HepG2 (cell line): ENCODE data around the gene TMEM131L. TPM values are rescaled to one million over a fixed set of nuclear protein-coding genes. Genes with fewer than 3 reads are reported as not detected.

Experiments used
- ATAC-seq: fragments of 200-7000 bp; cut with Tn5 transposase; 3 replicates; pipeline ENCODE4 v1.9.1; 2020; ENCODE audit warnings: mild to moderate bottlenecking, moderate library complexity
- BruUV-seq: library from RNA; stranded (reverse); fragments of 400-500 nt; replicated peaks from 2 replicates; lab custom pipeline; 2021; lab: Mats Ljungman, UMichigan
- CTCF ChIA-PET: fragments of 300-600 bp; formaldehyde crosslinking; extraction: SDS; loops from one replicate; lab custom pipeline; 2021; ENCODE audit warnings: low total read pairs, inconsistent platforms, low intra/inter-chr PET ratio; lab: Yijun Ruan, JAX
- POLR2A ChIA-PET: fragments of 350-600 bp; sonication (Branson Sonifier 250); formaldehyde crosslinking; loops from one replicate; lab custom pipeline; 2020; ENCODE audit warnings: antibody characterized with exemption, inconsistent platforms; lab: Yijun Ruan, JAX
- DNase-seq: peaks from one replicate; pipeline ENCODE4 v3.0.0-alpha.2; 2015; ENCODE audit warnings: low spot score
- FAIRE-seq: peaks from 3 replicates; lab custom pipeline; 2011; peaks lifted over from hg19 to GRCh38; lab: Jason Lieb, UNC
- H2AFZ ChIP-seq: one replicate; pipeline ENCODE4 v1.6.1; 2011; ENCODE audit warnings: low read length, inconsistent platforms
- H3K27ac ChIP-seq: fragments of 300-600 bp; 3 replicates; pipeline ENCODE4 v1.8.0; 2011; ENCODE audit warnings: mixed run types, mild to moderate bottlenecking, mixed read lengths, low read length, inconsistent platforms; ENCODE audit not compliant: insufficient read depth; ENCODE audit errors: extremely low read length
- H3K27me3 ChIP-seq, 2 experiments: fragments of 200-600 bp in 1 of 2; 2 replicates in 1 of 2; 3 replicates in 1 of 2; pipeline versions ENCODE4 v1.6.0 to v1.8.0; 2011; ENCODE audit warnings: low read length in 2 of 2, mild to moderate bottlenecking in 2 of 2, moderate library complexity in 2 of 2, inconsistent platforms in 1 of 2; ENCODE audit not compliant: insufficient read depth in 2 of 2, control insufficient read depth in 1 of 2
- H3K36me3 ChIP-seq, 2 experiments: fragments of 200-600 bp in 1 of 2; replicated peaks in 1 of 2; 2 replicates in 1 of 2; 3 replicates in 1 of 2; pipeline versions ENCODE4 v1.5.1 to v1.8.0; 2011; ENCODE audit warnings: low read length in 2 of 2, inconsistent platforms in 1 of 2; ENCODE audit not compliant: insufficient read depth in 2 of 2, control insufficient read depth in 1 of 2
- H3K4me1 ChIP-seq: 2 replicates; pipeline ENCODE4 v1.5.1; 2012; ENCODE audit warnings: low read length, inconsistent platforms; ENCODE audit not compliant: insufficient read depth
- H3K4me2 ChIP-seq: 2 replicates; pipeline ENCODE4 v1.6.0; 2011; ENCODE audit warnings: low read depth, low read length, inconsistent platforms
- H3K4me3 ChIP-seq, 3 experiments: fragments of 200-600 bp in 1 of 3; sonication (generic), shearing (Covaris generic) in 1 of 3; replicated peaks in 1 of 3; 2 replicates each; pipeline ENCODE4 v1.5.1; 2011 to 2016; ENCODE audit warnings: low read length in 3 of 3, inconsistent platforms in 2 of 3, low read depth in 2 of 3, mild to moderate bottlenecking in 2 of 3, control low read depth in 1 of 3, mixed read lengths in 1 of 3; ENCODE audit not compliant: insufficient read depth in 1 of 3
- H3K79me2 ChIP-seq: one replicate; pipeline ENCODE4 v1.6.1; 2011; ENCODE audit warnings: low read length, inconsistent platforms; ENCODE audit not compliant: insufficient read depth
- H3K9ac ChIP-seq: 2 replicates; pipeline ENCODE4 v1.6.0; 2011; ENCODE audit warnings: mild to moderate bottlenecking, low read depth, low read length, inconsistent platforms; ENCODE audit not compliant: insufficient read depth
- H3K9me3 ChIP-seq: 2 replicates; pipeline ENCODE4 v1.5.1; 2012; ENCODE audit warnings: mild to moderate bottlenecking, low read length
- H4K20me1 ChIP-seq: 2 replicates; pipeline ENCODE4 v1.6.0; 2011; ENCODE audit warnings: inconsistent platforms, mild to moderate bottlenecking, low read length, moderate library complexity; ENCODE audit not compliant: insufficient read depth
- CBFB ChIP-seq: sonication (generic); formaldehyde crosslinking; IDR thresholded peaks from 2 replicates; pipeline ENCODE4 v1.4.0; 2020; ENCODE audit warnings: missing genetic modification reagents
- CC2D1A ChIP-seq: sonication (generic); formaldehyde crosslinking; IDR thresholded peaks from 2 replicates; pipeline ENCODE4 v1.8.1; 2023; ENCODE audit warnings: mild to moderate bottlenecking, missing genetic modification reagents
- FOXM1 ChIP-seq: sonication (generic); formaldehyde crosslinking; IDR thresholded peaks from 2 replicates; pipeline ENCODE4 v1.5.0; 2020; ENCODE audit warnings: missing genetic modification reagents
- GATAD1 ChIP-seq: IDR thresholded peaks from 2 replicates; pipeline ENCODE4 v1.6.1; 2016; ENCODE audit warnings: missing genetic modification reagents, missing compliant biosample characterization
- HHEX ChIP-seq: IDR thresholded peaks from 2 replicates; pipeline ENCODE4 v1.6.1; 2016; ENCODE audit warnings: control low read depth
- KAT8 ChIP-seq: IDR thresholded peaks from 2 replicates; pipeline ENCODE4 v1.6.1; 2016; ENCODE audit warnings: missing genetic modification reagents, missing compliant biosample characterization
- NR2C2 ChIP-seq: sonication (generic); formaldehyde crosslinking; IDR thresholded peaks from 2 replicates; pipeline ENCODE4 v1.4.0; 2020; ENCODE audit warnings: missing genetic modification reagents, mild to moderate bottlenecking, moderate library complexity, borderline replicate concordance
- SOX5 ChIP-seq: IDR thresholded peaks from 2 replicates; pipeline ENCODE4 v1.6.1; 2016; ENCODE audit warnings: borderline replicate concordance
- ZBTB26 ChIP-seq: IDR thresholded peaks from 2 replicates; pipeline ENCODE4 v1.6.1; 2016; ENCODE audit warnings: missing compliant biosample characterization, missing genetic modification reagents, borderline replicate concordance
- ZKSCAN5 ChIP-seq: sonication (generic); formaldehyde crosslinking; IDR thresholded peaks from 2 replicates; pipeline ENCODE4 v1.5.1; 2020; ENCODE audit warnings: mild to moderate bottlenecking, missing genetic modification reagents
- ZNF569 ChIP-seq: sonication (generic); formaldehyde crosslinking; IDR thresholded peaks from 2 replicates; pipeline ENCODE4 v1.5.0; 2020; ENCODE audit warnings: mild to moderate bottlenecking, missing genetic modification reagents, moderate library complexity, borderline replicate concordance
- WGBS: methylation state at CpG from one replicate; pipeline ENCODE4 v1.1.6; 2017; ENCODE audit warnings: low lambda C conversion rate; 5-methylcytosine and 5-hydroxymethylcytosine counted together
- in situ Hi-C: cut with HindIII; loops from 2 replicates; pipeline ENCODE4 v1.10.0; 2017; ENCODE audit warnings: low pct_unique_long_range_greater_than_20kb; ENCODE audit not compliant: extremely low pct_ligation_motif_present
- intact Hi-C: fragments of 100-400 bp; cut with micrococcal nuclease; formaldehyde crosslinking; loops from one replicate; pipeline ENCODE4 v1.10.0; 2022; ENCODE audit not compliant: unreplicated experiment
- polyA plus RNA-seq, 8 experiments: library from polyadenylated mRNA; depleted of rRNA in 3 of 8; stranded (reverse) in 7 of 8; unstranded in 1 of 8; fragments of >200 nt; fragmentation: Illumina TruSeq in 4 of 8; extraction: Trizol in 4 of 8; gene quantifications; 2 replicates each; pipeline versions ENCODE4 v1.2.1 to v1.2.3, GENCODE V29; 2011 to 2016; ENCODE audit warnings: low read depth in 4 of 8, missing spikeins in 1 of 8, mixed read lengths in 1 of 8; ENCODE audit not compliant: insufficient read depth in 1 of 8
- total RNA-seq, 5 experiments: library from RNA; depleted of rRNA; stranded (reverse); fragments of >200 nt; fragmentation: Illumina TruSeq; extraction: Trizol; gene quantifications; 2 replicates each; pipeline ENCODE4 v1.2.3, GENCODE V29; 2016; ENCODE audit warnings: low read depth in 1 of 5
- TF ChIP-seq, protein P1 (sequence below): sonication (generic); formaldehyde crosslinking; IDR thresholded peaks from 2 replicates; pipeline ENCODE4 v1.8.1; 2022; ENCODE audit warnings: low read depth, mild to moderate bottlenecking, missing genetic modification reagents
- TF ChIP-seq, protein P2 (sequence below): sonication (generic); formaldehyde crosslinking; IDR thresholded peaks from 2 replicates; pipeline ENCODE4 v1.4.0; 2020; ENCODE audit warnings: missing genetic modification reagents, mild to moderate bottlenecking, borderline replicate concordance

TMEM131L gene
- total and polyA plus RNA-seq, 2 of the 13 experiments (the other 11 are each of a cell fraction or from before 2014, with no cell fraction given): 2.2 to 4.5 TPM

DNA sequence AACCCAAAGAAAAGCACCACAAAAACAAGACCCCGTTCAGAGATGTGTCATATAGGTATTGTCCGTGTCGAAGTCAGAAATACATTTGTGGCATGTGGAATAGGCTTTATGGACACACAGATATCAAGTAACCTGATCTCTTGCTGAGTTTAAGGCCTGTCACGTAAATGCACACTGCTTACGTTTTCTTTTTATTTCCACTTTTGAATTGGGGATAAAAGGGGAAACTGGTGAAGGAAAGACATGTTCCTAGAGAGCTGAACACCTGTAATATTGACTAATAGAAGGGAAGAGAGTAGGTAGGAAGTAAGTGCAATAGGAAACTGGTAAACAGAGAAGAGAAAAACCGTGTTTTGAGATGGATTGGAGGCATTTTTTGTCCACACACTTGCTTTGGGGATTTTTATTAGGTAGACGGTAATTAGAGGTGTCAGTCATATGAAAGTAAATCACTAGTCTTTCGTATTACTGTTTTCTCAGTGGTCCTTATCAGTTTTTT, 24.9 kb downstream of the TMEM131L start (continued):
- TF ChIP-seq FOXM1 (CRISPR knock-in tag) (no peak), NR2C2 (no peak), KAT8 (CRISPR knock-in tag) (no peak), SOX5 (CRISPR knock-in tag) (no peak), ZKSCAN5 (CRISPR knock-in tag) (no peak), CC2D1A (CRISPR knock-in tag) (no peak), ZBTB26 (no peak), CBFB (no peak)
- TF ChIP-seq, protein P1, sequence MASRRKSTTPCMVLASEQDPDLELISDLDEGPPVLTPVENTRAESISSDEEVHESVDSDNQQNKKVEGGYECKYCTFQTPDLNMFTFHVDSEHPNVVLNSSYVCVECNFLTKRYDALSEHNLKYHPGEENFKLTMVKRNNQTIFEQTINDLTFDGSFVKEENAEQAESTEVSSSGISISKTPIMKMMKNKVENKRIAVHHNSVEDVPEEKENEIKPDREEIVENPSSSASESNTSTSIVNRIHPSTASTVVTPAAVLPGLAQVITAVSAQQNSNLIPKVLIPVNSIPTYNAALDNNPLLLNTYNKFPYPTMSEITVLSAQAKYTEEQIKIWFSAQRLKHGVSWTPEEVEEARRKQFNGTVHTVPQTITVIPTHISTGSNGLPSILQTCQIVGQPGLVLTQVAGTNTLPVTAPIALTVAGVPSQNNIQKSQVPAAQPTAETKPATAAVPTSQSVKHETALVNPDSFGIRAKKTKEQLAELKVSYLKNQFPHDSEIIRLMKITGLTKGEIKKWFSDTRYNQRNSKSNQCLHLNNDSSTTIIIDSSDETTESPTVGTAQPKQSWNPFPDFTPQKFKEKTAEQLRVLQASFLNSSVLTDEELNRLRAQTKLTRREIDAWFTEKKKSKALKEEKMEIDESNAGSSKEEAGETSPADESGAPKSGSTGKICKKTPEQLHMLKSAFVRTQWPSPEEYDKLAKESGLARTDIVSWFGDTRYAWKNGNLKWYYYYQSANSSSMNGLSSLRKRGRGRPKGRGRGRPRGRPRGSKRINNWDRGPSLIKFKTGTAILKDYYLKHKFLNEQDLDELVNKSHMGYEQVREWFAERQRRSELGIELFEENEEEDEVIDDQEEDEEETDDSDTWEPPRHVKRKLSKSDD (CRISPR knock-in tag): no peak

- CTCF ChIA-PET: no interaction called here
- Histone ChIP-seq H3K4me3 (no peak overlapping the region), H4K20me1 (no peaks in the 10 kb centered on the region), H3K27ac (no peak overlapping the region), H3K9me3 (no peaks in the 10 kb centered on the region), H3K4me1 (peaks cover 8% of the 10 kb centered on the region; the same call in 1 of the 2 replicates), H3K27me3 (no peaks in the 10 kb centered on the region), H3K36me3 (no peaks in the 10 kb centered on the region), H3K9ac (no peak overlapping the region), H3K4me2 (no peak overlapping the region), H2AFZ (no peak overlapping the region), H3K79me2 (no peaks in the 10 kb centered on the region)
- no TSS peak for BruUV-seq
- POLR2A ChIA-PET: interaction anchor here (1.2 kb wide), 1 partner anchor 29 kb away, joined by 3 read pairs; the partner anchor contains the start of gene TMEM131L
- ATAC-seq (no peak), FAIRE-seq (no peak), DNase-seq (no peak)
- in situ Hi-C loops: no loop called here
- intact Hi-C loops: no loop called here
- WGBS: 90% methylated on average over 10 of the region's 10 CpGs
- TF ChIP-seq HHEX (CRISPR knock-in tag): no peak
- TF ChIP-seq, protein P2, sequence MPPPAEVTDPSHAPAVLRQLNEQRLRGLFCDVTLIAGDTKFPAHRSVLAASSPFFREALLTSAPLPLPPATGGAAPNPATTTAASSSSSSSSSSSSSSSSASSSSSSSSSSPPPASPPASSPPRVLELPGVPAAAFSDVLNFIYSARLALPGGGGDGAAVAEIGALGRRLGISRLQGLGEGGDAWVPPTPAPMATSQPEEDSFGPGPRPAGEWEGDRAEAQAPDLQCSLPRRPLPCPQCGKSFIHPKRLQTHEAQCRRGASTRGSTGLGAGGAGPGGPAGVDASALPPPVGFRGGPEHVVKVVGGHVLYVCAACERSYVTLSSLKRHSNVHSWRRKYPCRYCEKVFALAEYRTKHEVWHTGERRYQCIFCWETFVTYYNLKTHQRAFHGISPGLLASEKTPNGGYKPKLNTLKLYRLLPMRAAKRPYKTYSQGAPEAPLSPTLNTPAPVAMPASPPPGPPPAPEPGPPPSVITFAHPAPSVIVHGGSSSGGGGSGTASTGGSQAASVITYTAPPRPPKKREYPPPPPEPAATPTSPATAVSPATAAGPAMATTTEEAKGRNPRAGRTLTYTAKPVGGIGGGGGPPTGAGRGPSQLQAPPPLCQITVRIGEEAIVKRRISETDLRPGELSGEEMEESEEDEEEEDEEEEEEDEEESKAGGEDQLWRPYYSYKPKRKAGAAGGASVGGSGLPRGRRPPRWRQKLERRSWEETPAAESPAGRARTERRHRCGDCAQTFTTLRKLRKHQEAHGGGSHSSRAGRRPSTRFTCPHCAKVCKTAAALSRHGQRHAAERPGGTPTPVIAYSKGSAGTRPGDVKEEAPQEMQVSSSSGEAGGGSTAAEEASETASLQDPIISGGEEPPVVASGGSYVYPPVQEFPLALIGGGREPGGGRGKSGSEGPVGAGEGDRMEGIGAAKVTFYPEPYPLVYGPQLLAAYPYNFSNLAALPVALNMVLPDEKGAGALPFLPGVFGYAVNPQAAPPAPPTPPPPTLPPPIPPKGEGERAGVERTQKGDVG: no peak
- TF ChIP-seq GATAD1: no peak
- no peak for TF ChIP-seq ZNF569 (CRISPR knock-in tag)
Observed at GRCh38 chr4:153494562-153494961, 28.4 kb downstream of the TMEM131L start.
